ENCODE measurements around the gene TPSD1. TPM values are rescaled to one million over a fixed set of nuclear protein-coding genes. Genes with fewer than 3 reads are reported as not detected.
"Not testable (repeated sequence)": the region's sequence is repeated elsewhere in the genome, so short reads cannot be mapped to it uniquely, and the experiment has no call there.

The TPSD1 gene
- total RNA-seq, 4 donors from 2014 or later = 0.52 to 2.8 TPM; not detected in 2

DNA sequence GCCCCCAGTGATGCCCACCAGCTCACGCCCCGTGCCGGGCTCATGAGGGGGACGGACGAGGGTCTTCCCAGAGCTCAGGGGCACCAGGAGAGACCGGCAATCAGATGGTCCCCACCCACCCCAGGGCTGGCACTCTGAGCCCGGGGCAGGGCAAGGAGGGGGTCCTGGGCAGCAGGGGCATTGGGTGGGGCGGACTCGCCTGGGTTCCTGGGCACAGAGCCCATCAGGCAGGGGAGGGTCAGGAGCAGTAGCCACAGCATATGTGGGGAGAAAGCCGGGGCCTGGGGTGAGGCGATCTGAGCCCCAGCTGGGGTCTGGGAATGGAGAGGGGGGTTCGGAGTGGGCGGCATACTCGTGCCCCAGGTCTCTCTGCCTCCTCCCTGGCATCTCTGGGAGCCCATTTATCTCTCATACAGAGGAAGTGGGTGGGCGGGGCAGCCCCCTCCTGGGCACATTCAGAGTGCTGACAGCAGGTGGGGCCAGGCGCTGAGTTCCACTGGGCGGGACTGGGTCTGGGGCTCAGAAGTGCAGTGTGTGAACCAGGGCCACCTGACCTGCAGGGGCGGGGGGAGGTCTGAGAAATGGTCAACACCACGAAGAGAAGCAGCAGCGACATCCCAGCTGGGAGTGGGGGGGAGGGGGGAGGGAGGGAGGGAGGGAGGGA is 33.1 kb downstream of the TPSD1 start:
- intact Hi-C loops (cut with DNase I; ENCODE audit: low total_unique reads) = no loop called here
- no peak for DNase-seq
- H3K9me3 ChIP-seq = no peaks in the 10 kb centered on the region
- TF ChIP-seq POLR2A (IDR thresholded peaks at IDR 0.05) = no peak
- TF ChIP-seq, protein P1, sequence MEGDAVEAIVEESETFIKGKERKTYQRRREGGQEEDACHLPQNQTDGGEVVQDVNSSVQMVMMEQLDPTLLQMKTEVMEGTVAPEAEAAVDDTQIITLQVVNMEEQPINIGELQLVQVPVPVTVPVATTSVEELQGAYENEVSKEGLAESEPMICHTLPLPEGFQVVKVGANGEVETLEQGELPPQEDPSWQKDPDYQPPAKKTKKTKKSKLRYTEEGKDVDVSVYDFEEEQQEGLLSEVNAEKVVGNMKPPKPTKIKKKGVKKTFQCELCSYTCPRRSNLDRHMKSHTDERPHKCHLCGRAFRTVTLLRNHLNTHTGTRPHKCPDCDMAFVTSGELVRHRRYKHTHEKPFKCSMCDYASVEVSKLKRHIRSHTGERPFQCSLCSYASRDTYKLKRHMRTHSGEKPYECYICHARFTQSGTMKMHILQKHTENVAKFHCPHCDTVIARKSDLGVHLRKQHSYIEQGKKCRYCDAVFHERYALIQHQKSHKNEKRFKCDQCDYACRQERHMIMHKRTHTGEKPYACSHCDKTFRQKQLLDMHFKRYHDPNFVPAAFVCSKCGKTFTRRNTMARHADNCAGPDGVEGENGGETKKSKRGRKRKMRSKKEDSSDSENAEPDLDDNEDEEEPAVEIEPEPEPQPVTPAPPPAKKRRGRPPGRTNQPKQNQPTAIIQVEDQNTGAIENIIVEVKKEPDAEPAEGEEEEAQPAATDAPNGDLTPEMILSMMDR (IDR thresholded peaks at IDR 0.05) = no peak
- peaks cover 6 to 23% of the 10 kb centered on the region in 2 donors for H3K27me3 ChIP-seq
- no peak overlapping the region for H3K27ac ChIP-seq
- H3K4me3 ChIP-seq = no peak overlapping the region
- H3K36me3 ChIP-seq = no peaks in the 10 kb centered on the region
- no peaks in the 10 kb centered on the region for H3K4me1 ChIP-seq

DNA sequence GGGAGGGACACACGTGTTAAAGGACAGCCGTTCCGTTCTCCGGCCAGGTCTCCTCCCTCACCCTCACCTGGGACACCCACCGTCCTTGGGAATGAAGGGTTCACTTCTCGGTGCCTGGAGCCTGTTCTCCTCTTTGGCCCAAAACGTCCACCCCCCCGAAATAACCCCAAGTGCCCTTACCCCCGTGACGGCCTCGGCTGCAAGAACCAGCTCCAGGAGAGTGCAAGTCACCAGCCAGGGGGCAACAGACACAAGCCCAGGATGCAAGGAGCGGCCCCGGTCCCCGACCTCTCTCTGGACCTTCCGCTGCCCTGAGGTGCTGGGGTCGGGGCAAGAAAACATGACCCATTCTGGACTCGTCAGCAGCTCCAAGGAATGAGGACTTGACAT is 33.6 kb downstream of the TPSD1 start:
- H3K27me3 ChIP-seq = peaks cover 6 to 23% of the 10 kb centered on the region in 2 donors
- no peaks in the 10 kb centered on the region for H3K36me3 ChIP-seq
- H3K4me3 ChIP-seq = no peak overlapping the region
- no peak for DNase-seq
- intact Hi-C loops (cut with DNase I; ENCODE audit: low total_unique reads) = no loop called here
- no peaks in the 10 kb centered on the region for H3K4me1 ChIP-seq
- no peaks in the 10 kb centered on the region for H3K9me3 ChIP-seq
- H3K27ac ChIP-seq = no peak overlapping the region
- TF ChIP-seq, protein P1 (IDR thresholded peaks at IDR 0.05) = no peak

DNA sequence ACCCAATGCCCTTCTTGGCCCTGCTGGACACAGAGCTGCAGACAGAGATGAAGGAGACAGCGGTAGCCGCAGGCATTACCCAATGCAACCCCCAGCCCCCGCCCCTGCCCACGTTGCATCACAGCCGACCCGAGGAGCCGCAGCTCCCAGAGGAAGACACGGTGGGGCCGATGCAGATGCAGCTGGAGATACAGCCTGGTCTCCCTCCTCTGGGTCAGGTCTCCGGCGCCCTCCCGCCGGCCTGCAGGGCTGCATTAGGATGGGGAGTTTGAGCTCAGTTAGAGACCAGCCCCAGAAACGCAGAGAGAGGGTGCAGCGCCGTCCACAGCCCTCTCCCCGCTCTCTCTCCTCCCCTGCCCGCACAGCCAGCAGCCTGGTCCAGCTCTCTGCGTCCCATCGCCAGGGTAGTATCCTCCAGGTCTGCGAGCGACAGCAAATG is 34.2 kb downstream of the TPSD1 start:
- Histone ChIP-seq H3K9me3 (no peaks in the 10 kb centered on the region), H3K36me3 (no peaks in the 10 kb centered on the region), H3K4me3 (no peak overlapping the region), H3K27me3 (peaks cover 6 to 23% of the 10 kb centered on the region in 2 donors), H3K4me1 (no peaks in the 10 kb centered on the region), H3K27ac (no peak overlapping the region)
- intact Hi-C loops (cut with DNase I; ENCODE audit: low total_unique reads) = no loop called here
- no peak for DNase-seq
- no peak for TF ChIP-seq POLR2A (IDR thresholded peaks at IDR 0.05)
- TF ChIP-seq, protein P1 (IDR thresholded peaks at IDR 0.05) = no peak

GRCh38 chr16:1290860-1291575 is 35.1 kb downstream of the TPSD1 start:
- Histone ChIP-seq H3K4me3 (no peak overlapping the region), H3K27me3 (peaks cover 6 to 23% of the 10 kb centered on the region in 2 donors), H3K36me3 (no peaks in the 10 kb centered on the region), H3K4me1 (no peaks in the 10 kb centered on the region), H3K27ac (no peak overlapping the region), H3K9me3 (no peaks in the 10 kb centered on the region)
- DNase-seq = no peak
- TF ChIP-seq, protein P1 (IDR thresholded peaks at IDR 0.05) = no peak
- no peak for TF ChIP-seq POLR2A (IDR thresholded peaks at IDR 0.05)
- intact Hi-C loops (cut with DNase I; ENCODE audit: low total_unique reads) = no loop called here

DNA sequence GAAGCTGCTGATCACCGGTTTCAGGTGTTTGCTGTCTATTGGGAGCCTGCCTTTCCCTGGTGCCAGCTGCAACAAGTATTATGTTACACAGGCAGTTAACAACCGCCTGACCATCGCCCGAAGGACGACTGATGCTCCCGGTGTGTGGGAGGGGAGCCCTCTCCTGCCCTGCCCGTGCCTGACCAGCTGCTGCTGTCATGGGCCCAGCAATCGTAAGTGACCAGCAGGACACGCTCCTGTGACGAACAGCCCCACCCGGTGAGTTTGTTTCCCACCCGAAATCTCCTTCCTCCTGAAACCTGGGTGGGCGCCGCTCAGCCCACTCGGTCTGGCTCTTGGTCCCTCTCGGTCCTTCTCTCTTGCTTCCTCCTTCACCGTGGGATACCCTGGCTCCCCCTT is 35.7 kb downstream of the TPSD1 start:
- H3K27ac ChIP-seq = no peak overlapping the region
- no peak for DNase-seq
- no peaks in the 10 kb centered on the region for H3K9me3 ChIP-seq
- peaks cover 6 to 23% of the 10 kb centered on the region in 2 donors for H3K27me3 ChIP-seq
- H3K4me3 ChIP-seq = no peak overlapping the region
- TF ChIP-seq POLR2A (IDR thresholded peaks at IDR 0.05) = no peak
- TF ChIP-seq, protein P1 (IDR thresholded peaks at IDR 0.05) = no peak
- no peaks in the 10 kb centered on the region for H3K4me1 ChIP-seq
- H3K36me3 ChIP-seq = no peaks in the 10 kb centered on the region
- intact Hi-C loops (cut with DNase I; ENCODE audit: low total_unique reads) = no loop called here

- H3K27ac ChIP-seq; DNase-seq; H3K4me1 ChIP-seq; intact Hi-C loops (cut with DNase I; ENCODE audit: low total_unique reads); H3K9me3 ChIP-seq; H3K36me3 ChIP-seq; H3K4me3 ChIP-seq: not testable (repeated sequence)
- peaks cover 6 to 23% of the 10 kb centered on the region in 2 donors for H3K27me3 ChIP-seq
Measured at GRCh38 chr16:1292208-1292607, 36.3 kb downstream of the TPSD1 start.

DNA sequence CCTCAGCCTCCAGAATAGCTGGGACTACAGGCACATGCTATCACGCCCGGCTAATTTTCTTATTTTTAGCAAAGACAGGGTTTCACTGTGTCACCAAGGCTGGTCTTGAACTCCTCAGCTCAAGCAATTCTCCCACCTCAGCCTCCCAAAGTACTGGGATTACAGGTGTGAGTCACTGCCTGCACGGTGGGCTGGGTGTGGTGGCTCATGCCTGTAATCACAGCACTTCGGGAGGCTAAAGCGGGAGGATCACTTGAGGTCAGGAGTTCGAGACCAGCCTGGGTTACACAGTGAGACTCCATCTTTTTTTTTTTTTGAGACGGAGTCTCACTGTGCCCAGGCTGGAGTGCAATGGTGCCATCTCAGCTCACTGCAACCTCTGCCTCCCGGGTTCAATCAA is 36.9 kb downstream of the TPSD1 start:
- intact Hi-C loops (cut with DNase I; ENCODE audit: low total_unique reads); DNase-seq; H3K36me3 ChIP-seq; H3K4me3 ChIP-seq; H3K27ac ChIP-seq; H3K4me1 ChIP-seq; H3K9me3 ChIP-seq: not testable (repeated sequence)
- H3K27me3 ChIP-seq = peaks cover 6 to 23% of the 10 kb centered on the region in 2 donors

All from uterus (tissue), 4 donors.